Stimulated activated CD8-positive, alpha-beta memory T cell treated with anti-CD3 and anti-CD28 coated beads, Interleukin-15, amount 100 ng/mL, for 24 hours (primary cell): Measurements from ENCODE around the gene SDF2L1.
"Not testable (repeated sequence)": the region's sequence is repeated elsewhere in the genome, so short reads cannot be mapped to it uniquely, and the experiment has no call there.

Source experiments
- DNase-seq: peaks from one replicate; pipeline ENCODE4 v3.0.0-alpha.2; 2020; ENCODE audit warnings: low read depth

The SDF2L1 gene

DNA sequence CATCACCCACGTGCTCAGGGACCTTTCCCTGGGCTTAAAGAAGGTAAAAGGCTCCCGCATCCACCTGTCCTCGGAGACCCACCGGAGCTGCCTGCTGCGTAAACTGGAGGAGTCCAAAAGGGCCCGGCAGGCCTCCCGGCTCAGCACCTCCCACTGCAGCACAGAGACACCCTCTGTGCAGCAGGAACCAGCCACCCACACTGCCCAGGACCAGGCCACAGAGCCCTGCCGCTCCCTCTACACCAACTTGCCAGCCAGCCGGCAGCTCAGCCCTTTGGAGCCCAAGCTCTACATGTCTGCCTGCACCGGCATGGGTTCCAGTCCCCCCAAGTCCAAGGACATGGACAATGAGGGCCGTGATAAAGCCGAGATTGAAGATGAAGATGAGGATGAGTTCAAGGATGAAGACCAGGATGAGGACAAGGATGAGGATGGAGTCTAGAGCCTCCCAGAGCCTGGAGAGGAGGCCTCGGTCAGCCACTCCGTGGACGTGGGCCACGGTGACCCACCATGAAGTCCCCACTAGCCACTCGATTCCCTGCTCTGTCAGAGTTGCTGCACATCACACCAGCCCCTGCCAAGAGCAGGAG, 5.4 kb upstream of the SDF2L1 start:
- DNase-seq, result no peak

DNA sequence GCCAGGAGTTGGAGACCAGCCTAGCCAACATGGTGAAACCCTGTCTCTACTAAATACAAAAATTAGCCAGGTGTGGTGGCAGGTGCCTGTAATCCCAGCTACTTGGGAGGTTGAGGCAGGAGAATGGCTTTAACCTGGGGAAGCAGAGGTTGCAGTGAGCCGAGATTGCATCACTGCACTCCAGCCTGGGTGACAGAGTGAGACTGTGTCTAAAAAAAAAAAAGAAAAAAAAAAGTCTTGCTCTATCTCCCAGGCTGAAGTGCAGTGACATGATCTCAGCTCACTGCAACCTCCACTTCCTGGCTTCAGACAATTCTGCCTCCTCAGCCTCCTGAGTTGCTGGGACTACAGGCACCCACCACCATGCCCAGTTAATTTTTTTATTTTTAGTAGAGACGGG, 4.7 kb upstream of the SDF2L1 start:
- DNase-seq, result not testable (repeated sequence)

DNA sequence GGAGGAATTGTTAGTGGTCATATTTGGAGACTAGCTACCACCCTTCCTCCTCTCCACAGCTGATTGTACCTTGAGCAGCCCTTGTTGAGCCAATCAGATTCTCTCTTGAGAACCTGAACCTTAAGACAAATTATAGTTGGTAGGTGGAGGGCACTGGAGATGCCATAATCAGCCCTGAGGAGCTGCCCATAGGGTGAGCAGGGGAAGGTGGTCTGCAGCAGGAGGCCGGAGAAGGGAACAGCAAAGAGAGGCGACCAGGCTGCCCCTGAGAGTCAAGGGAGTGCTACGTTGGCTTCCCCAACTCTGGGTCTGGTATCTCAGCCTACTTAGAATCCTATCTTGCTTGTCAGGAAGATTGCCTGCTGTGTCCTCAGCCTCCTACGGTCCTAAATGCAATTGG, 2.7 kb upstream of the SDF2L1 start:
- DNase-seq, result no peak

DNA sequence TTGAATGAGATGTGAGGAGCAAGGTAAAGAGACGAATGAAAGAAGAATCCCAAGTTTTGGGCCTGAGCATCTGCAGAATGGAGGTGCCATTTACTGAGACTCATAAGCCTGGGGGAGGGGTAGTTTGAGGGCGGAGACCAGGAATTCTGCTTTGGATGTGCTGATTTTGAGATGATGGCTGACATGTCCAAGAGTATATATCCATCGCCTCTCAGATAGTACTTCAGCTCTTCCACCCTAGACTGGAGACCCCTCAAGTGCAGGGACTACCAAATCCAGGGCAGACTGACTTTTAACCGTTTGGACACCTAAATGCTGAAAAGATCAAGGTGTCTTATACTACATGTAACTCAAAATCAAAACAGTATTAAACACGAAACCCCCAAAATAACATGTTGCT, 1.3 kb upstream of the SDF2L1 start:
- DNase-seq, result no peak

DNA sequence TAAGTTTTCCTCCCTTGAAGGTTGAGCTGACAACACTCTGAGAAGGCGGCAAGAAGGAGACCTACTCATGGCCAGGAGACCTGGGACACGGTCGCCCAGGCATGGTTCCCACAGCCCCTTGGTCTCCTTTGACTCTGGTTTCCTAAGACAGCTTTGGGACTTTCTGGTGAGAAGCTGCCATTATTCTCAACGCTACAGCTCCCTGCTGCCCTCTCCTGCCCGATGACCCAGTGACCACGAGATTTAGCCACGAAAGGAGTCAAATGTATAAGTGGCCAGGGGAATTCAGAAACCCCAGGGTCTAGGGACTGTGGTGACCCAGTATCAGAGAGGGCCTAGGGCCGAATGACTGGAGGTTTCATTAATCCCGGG, 699 bp upstream of the SDF2L1 start:
- no peak for DNase-seq

DNA sequence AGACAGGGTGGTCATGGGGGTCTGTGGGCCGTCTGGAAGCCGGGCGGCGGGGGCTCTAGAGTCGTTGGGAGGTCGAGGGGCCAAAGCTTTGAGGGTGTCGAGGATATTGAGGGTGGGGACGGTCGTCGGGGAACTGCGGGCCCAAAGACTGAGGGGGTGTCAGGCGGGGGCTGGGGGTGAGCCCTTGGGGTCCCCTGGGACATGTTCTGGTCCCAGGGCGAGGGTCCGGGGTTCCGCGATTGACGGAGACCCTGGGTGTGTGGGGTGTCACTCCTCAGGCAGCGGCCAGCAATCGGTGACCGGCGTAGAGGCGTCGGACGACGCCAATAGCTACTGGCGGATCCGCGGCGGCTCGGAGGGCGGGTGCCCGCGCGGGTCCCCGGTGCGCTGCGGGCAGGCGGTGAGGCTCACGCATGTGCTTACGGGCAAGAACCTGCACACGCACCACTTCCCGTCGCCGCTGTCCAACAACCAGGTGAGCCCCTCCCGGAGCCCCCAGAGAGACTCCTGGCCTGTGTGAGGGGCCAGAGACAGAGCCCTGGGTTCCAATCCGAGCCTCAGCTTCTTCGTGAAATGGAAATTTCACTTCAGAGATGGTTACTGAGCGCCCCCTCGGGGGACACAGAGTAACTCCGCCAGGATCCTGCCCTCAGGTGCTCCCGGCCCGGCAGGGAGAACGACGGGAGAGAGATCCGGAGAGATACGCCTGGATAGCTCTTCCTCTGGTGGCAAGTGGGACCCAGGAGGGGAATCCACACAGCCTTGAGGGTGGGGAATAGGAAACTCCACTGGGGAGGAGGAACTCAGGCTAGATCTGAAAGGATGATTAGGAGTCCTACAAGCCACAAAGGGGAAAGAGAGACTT, 714 bp downstream of the SDF2L1 start:
- no peak for DNase-seq

DNA sequence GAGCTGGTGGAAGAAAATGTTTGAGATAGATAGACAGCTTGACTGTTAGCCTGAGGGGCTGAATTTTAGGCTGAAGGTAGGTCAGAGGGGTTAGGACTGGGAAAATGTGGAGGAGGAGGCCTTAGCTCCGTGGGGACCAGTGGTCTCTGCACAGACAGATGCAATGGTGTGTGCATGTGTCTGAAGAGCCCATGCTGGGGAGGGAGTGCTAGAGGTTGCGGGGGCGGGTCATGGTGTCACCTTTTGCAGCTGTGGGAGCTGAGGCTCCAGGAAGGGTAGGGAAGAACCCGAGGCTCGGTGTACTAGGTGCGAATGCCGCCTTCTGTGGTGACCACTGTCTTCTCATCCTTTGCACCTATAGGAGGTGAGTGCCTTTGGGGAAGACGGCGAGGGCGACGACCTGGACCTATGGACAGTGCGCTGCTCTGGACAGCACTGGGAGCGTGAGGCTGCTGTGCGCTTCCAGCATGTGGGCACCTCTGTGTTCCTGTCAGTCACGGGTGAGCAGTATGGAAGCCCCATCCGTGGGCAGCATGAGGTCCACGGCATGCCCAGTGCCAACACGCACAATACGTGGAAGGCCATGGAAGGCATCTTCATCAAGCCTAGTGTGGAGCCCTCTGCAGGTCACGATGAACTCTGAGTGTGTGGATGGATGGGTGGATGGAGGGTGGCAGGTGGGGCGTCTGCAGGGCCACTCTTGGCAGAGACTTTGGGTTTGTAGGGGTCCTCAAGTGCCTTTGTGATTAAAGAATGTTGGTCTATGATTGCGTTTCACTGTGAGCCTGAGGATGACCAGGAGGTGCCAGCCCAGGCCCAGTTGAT, 1.6 kb downstream of the SDF2L1 start:
- DNase-seq, result no peak

DNA sequence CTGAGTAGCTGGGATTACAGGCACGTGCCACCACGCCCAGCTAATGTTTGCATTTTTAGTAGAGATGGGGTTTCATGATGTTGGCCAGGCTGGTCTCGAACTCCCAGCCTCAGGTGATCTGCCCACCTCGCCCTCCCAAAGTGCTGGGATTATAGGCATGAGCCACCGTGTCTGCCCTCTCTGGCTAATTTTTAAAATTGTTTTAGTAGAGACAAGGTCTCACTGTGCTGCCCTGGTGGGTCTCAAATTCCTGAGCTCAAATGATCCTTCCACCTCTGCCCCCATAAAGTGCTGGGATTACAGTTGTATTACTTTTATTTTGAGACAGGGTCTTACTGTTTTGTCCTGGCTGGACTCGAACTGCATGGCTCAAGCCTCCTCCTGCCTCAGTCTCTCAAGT, 3.4 kb downstream of the SDF2L1 start:
- DNase-seq, result not testable (repeated sequence)

DNA sequence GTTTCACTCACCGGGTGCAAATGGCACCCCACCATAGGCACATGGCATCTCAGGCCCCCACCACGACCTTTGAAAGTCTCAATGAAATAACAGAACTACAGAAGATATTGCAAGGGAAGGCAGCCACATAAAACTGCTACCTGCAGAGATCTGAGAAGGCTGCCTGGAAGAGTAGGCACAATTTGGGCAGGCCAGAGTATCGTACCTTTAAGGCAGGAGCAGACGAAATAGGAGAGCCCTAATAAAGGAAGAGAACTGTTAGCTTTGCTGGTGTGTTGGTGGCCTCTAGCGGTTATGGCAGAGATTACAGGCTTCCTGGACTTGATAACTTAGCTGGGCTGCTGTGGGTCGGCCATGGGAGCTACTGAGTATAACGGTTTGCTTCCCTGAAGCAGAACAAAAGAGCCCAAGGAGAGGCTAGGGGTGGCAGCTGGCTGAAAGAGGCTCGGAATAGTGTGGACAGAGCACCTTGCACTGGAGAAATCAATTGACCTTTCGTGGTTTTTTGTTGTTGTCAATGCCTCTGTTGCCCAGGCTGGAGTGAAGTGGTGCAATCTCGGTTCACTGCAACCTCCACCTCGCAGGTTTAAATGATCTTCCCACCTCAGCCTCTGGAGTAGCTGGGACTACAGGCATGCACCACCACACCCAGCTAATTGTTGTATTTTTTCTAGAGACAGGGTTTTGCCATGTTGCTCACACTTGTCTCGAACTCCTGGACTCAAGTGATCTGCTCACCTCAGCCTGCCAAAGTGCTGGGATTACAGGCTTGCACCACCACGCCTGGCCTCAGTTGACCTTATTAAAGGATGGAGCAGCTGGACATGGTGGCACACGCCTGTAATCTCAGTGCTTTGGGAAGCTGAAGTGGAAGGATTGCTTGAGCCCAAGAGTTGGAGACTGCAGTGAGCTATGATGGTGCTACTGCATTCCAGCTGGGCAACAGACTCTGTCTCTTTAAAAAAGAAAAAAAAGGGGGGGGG, 4.8 kb downstream of the SDF2L1 start:
- DNase-seq, result no peak

DNA sequence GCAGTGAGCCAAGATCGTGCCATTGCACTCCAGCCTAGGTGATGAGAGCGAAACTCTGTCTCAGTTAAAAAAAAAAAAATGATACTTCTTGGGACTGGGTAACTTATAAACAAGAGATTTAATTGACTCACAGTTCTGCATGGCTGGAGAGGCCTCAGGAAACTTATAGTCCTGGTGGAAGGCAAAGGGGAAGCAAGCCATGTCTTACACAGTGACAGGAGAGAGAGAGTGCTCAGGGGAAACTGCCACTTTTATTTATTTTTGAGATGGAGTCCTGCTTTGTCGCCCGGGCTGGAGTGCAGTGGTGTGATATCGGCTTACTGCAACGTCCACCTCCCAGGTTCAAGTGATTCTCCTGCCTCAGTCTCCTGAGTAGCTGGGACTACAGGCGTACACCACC, 8.2 kb downstream of the SDF2L1 start:
- no peak for DNase-seq

DNA sequence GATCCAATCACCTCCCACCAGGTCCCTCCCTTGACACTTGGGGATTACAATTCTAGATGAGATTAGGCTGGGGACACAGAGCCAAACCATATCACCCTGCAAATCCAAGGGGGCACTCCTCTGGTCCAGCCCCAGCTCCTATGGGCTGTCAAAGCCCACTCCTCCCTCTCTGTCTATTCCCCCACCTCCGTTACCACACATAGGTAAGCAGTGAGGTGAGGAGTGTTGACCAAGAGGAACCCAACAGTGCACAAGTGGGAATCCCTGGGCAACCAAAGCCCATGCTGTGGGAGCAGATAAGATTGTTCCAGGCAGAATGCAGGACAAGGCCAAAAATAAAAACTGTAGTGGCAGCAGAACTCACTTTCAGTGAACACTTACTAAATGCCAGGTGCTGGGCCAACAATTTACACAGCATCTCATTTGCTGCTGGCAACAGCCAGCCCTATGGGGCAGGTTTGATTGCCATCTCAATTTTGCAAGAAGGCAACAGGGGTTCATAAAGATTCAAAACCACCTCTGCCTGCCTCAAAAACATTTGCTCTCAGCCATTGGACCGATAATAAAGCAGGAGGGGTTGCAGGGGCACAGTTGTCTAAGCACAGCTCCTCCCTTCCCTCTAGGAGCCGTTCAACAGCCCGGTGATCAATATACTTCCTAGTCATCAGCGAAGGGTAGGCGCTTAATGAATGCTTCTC, 8.9 kb downstream of the SDF2L1 start:
- DNase-seq, result no peak

DNA sequence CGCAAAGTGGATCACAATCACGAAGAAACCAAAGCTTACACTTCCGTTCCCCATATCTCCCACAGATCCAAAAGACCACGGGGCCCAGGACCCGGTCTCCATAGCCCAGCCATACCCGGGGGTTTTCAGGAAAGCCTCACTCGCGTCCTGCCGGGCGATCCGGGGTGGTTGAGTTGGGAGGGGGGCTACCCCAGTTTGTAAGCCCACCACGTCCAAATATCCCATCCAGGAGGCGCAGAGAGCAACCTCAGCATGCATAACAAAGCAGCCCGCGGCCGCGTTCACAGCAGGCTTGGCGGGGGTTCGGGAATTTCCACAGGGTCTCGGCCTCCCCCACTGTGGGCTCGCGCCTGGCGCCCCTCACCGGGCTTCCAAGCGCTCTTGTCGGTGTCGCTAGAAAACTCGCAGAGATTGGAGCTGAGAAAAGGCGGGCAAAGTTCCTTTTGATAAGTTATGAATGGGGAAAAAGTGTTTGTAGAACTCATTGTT, 9.5 kb downstream of the SDF2L1 start:
- no peak for DNase-seq

DNA sequence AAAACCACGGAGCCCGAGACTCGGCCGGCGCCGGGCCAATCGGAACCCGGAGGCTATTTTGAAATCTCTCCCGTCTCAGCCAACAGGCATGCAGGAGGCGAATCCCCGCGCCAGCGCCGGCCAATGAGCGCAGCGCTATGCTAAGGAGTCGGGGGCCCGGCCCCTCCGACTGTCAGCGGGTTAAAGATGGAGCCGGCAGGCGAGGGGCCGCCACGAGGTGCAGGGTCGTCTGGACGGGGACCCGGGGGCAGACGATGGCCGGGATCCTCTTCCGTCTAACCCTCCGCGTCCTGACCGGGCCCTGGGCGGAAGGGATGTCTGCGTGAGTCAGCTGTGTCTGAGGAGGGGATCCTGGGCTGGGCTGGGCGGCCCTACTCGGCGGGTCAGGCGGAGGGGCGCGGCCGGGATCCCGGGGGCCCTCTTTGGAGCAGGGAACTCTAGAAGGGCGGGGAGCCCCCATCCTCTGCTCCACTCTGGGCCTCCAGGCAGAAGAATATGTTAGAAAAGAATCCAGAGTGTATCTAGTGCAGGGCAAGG, 10.0 kb downstream of the SDF2L1 start:
- peak; percentile 72 for DNase-seq

DNA sequence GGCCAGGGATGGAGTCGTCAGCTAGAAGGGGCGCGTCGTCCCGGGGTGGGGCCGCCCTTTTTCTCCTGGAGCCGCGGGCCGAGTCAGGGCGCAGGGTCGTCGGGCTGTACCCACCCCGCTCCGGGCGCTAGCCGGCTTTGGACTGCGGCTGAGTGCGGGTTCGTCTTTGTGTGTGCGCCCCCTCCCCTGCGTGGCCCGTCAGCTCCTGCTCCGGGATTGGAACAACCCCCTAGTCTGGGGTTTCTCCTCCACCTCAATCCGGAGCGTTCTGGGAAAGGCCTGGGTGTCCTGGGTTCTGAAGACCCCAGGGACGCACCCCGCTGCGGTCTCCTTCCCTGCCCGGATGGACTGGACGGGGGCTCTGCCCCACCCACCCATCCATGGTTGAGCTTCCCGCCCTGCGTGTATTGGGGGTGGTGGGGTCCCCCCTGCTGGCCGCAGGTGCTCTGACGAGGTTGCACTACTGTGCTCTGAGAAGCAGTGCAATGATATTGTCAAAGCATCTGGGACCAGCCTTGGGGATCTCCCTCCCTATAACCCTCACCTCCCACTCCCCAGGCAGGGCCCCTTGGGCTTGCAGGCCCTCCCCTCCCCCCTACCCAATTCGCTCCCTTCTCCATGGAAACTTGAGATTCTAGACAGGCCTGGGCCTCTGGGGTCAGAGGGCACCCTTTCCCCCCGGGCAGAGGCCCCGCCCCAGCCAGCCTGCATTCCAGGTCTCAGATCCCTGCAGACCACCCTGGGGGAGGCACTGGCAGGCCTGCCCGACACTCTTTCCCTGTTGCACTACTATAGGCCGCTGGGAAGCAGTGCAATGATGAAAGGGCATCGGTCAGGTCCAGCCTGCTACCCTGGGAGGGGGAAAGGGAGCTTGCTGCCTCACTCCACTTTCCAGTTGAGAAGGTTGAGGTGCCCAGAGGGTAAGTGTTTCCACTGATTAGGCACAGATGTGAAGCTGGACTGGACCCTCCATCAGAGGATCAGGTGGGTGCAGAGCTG, 10.7 kb downstream of the SDF2L1 start:
- DNase-seq, result no peak

DNA sequence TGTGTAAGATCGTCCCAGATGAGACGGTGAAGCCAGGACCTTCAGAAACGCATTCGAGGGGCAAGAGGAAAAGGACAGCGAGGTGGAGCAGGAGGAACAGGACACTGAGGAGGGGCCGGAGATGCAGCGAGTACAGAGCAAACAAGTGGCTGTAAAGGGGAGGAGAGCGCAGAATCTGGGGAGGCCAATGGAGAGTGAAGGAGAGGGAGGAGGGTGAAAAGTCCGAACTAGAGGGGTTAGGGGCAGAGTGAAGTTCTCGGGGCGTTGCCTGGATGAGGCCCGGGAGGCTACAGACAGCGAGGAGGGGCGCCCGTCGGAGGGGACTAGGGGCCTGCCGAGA, 14.9 kb downstream of the SDF2L1 start:
- DNase-seq, result no peak

DNA sequence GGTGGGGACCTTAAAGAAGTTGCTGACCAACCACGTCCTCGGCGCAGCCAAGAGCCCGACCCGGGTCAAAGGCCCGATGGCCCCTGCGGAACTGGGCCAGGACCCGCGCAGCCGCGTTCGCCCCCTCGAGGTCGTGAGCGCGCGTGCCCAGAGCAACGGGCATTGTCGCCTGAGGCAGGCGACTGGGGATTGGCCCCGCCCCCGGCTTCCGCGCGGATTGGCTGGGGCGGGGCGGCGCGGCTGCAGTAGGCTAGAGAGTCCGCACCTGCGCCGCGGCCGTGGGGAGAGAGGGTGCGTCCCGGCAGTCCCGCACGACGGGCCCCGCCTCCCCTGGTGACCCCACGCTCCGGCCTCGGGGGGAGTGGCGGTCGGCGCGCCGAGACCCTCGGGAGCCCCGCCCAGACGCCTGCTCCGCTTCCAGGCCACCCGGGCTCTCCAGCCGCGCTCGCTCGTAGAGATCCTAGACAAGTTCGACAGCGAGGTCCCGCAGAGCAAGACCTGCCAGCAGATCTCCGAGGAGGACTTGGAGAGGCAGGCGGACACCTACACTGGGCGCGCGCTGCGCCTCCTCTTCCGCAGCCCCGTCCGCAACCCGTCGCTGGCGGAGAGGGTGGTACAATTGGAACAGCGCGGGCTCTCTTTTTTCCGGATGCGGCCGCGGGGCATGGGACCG, 15.4 kb downstream of the SDF2L1 start:
- DNase-seq, result peak; percentile 66

DNA sequence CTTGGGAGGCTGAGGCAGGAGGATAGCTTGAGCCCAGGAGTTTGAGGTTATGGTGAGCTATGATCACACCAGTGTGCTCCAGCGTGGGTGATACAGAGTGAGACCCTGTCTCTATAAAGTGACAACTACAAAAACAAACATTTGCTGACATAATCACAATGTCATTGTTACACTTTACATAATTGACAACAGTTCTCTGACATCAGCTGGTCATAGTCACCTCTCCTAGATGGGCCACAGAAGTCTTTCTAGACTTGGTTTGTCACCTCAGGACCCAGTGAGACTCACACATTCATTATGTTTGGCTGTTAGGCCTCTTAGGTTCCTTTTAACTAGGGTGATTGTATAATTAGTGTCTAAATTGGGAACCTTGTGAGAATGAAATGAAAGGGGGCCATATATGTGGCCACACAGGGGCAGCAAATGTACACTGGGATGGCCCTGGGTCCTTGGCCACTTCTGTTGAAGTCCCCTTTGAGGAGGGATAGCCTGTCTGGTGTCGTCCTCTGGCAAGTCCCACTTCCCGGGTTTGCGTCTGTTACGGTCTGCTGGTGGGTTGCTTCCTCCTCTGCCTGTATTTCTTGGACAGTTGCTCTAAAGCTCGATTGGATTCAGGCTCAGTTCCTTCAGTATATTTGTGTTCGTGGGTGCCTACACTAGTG, 17.9 kb downstream of the SDF2L1 start:
- DNase-seq, result no peak

DNA sequence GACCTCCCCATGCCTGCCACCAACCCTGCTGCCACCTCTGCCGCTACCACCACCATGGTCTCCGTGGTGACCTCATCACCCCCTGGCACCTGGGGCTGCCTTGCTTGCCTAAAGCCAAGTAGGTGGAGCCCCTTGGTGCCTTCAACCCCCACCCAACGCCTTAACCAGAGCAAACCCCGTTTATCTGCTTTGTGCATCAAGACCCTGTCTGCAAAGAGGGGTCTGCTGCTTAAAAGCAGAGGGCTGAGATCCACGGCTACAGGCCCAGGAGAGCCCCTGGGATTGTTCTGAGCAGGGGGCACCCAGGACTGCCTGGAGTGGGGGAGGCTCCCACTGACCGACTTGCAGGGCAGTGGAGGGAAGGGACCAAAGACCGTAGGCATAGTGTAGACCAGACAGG, 18.8 kb downstream of the SDF2L1 start:
- DNase-seq, result no peak
